ENCODE data around the gene RITA1. TPM values are rescaled to one million over a fixed set of nuclear protein-coding genes. Genes with fewer than 3 reads are reported as not detected.

Gene RITA1
- total and polyA plus RNA-seq, 2 of the 4 experiments (the other 2 are of a cell fraction): 14.2 to 14.7 TPM

- no peak for TF ChIP-seq CTCF (conservative IDR thresholded peaks at IDR 0.05; ENCODE audit: low read depth, low read length)
Measured at GRCh38 chr12:113233967-113234366, 48.4 kb downstream of the RITA1 start (continued).

- no peak for ATAC-seq (ENCODE audit: low read depth)
- intact Hi-C loops (cut with micrococcal nuclease): no loop called here
- TF ChIP-seq BHLHE40 (IDR thresholded peaks at IDR 0.05; ENCODE audit: low read depth, low read length): no peak
- TF ChIP-seq ELK1 (IDR thresholded peaks at IDR 0.05; ENCODE audit: borderline replicate concordance, low read depth, low read length): no peak
- no peak for TF ChIP-seq NFE2L2 (IDR thresholded peaks at IDR 0.05; ENCODE audit: low read depth, low read length)
- TF ChIP-seq MXI1 (IDR thresholded peaks at IDR 0.05; ENCODE audit: borderline replicate concordance, low read depth, low read length): no peak
- no peak for TF ChIP-seq CHD1 (IDR thresholded peaks at IDR 0.05; ENCODE audit: low read depth, low read length)
- TF ChIP-seq MAFK (IDR thresholded peaks at IDR 0.05; ENCODE audit: low read depth, low read length): no peak
- TF ChIP-seq RCOR1 (IDR thresholded peaks at IDR 0.05; ENCODE audit: insufficient replicate concordance, low read length): no peak
- TF ChIP-seq RFX5 (IDR thresholded peaks at IDR 0.05; ENCODE audit: low read depth, low read length): no peak
- no peak for TF ChIP-seq CTCF (conservative IDR thresholded peaks at IDR 0.05; ENCODE audit: low read depth, low read length)
- no peak for TF ChIP-seq SMC3 (IDR thresholded peaks at IDR 0.05; ENCODE audit: low read depth, low read length)
- no peak for TF ChIP-seq CEBPB (IDR thresholded peaks at IDR 0.05; ENCODE audit: low read depth, low read length)
- TF ChIP-seq POLR2A (IDR thresholded peaks at IDR 0.05; ENCODE audit: low read depth, low read length): no peak
- TF ChIP-seq RAD21 (IDR thresholded peaks at IDR 0.05; ENCODE audit: low read length): no peak
Measured at GRCh38 chr12:113234483-113234882, 49.0 kb downstream of the RITA1 start.

More at GRCh38 chr12:113234483-113234882, 49.0 kb downstream of the RITA1 start:
- no peak overlapping the region for H2BK15ac ChIP-seq (ENCODE audit: low read depth, low read length)
- no peak overlapping the region for H2AFZ ChIP-seq (replicated peaks; ENCODE audit: low read length, poor library complexity)
- DNase-seq: no peak
- no peak overlapping the region for H2BK120ac ChIP-seq (ENCODE audit: low read depth, low read length)
- H3K4me3 ChIP-seq (ENCODE audit: insufficient read depth, low read depth, low read length): no peak overlapping the region
- H3K4me2 ChIP-seq (ENCODE audit: low read depth, low read length): no peak overlapping the region
- H3K36me3 ChIP-seq (ENCODE audit: control insufficient read depth, insufficient read depth, low read length): peaks cover 27% of the 10 kb centered on the region
- no peak overlapping the region for H3K9ac ChIP-seq (ENCODE audit: low read depth, low read length)
- in situ Hi-C loops (cut with MboI; ENCODE audit: low sequenced_read_pairs): no loop called here
- H2AK5ac ChIP-seq (ENCODE audit: low read depth, low read length): no peak overlapping the region
- peaks cover 17% of the 10 kb centered on the region; the same call in 1 of the 2 replicates for H3K9me1 ChIP-seq (ENCODE audit: insufficient read depth, low read length)
- H4K20me1 ChIP-seq (ENCODE audit: insufficient read depth, low read length): no peaks in the 10 kb centered on the region
- no peak overlapping the region for H3K18ac ChIP-seq (ENCODE audit: low read depth, low read length)
- no CpG with 5 or more reads among the region's 4 CpGs for WGBS, 2 experiments (ENCODE audit: extremely low coverage in 2 of 2, insufficient read length in 1 of 2)
- no peak overlapping the region for H4K5ac ChIP-seq (ENCODE audit: low read depth, low read length)
- H3K9me3 ChIP-seq (ENCODE audit: control insufficient read depth, insufficient read depth, low read length): peaks cover 4% of the 10 kb centered on the region
- H3K27ac ChIP-seq (ENCODE audit: insufficient read depth, low read length): no peak overlapping the region
- H3K27me3 ChIP-seq (ENCODE audit: control insufficient read depth, insufficient read depth, low read length): no peaks in the 10 kb centered on the region
- H3K4me1 ChIP-seq (ENCODE audit: control insufficient read depth, insufficient read depth, low read length): peaks cover 12% of the 10 kb centered on the region
- no TSS peak for BruUV-seq (replicated peaks)
- H2AK9ac ChIP-seq (replicated peaks; ENCODE audit: low read depth, low read length, poor library complexity): no peak overlapping the region
- H3K79me1 ChIP-seq (ENCODE audit: low read depth in 1 of 2, low read length in 2 of 2): peaks cover 0 to 2% of the 10 kb centered on the region in 2 experiments; a peak in 1 of 4 replicates
- no peak overlapping the region for H3K4ac ChIP-seq (ENCODE audit: low read depth, low read length)
- no peak overlapping the region for H3K23ac ChIP-seq (ENCODE audit: low read depth, low read length)
- H4K8ac ChIP-seq (ENCODE audit: low read depth in 2 of 2, low read length in 2 of 2): no peak overlapping the region
- H3K14ac ChIP-seq (replicated peaks; ENCODE audit: low read depth, low read length): no peak overlapping the region
- no peak overlapping the region for H3K56ac ChIP-seq (ENCODE audit: extremely low read depth, insufficient read depth, low read length)
- no peak overlapping the region for H2BK5ac ChIP-seq (ENCODE audit: low read depth, low read length, poor library complexity, severe bottlenecking)
- ChIA-PET CTCF (no interaction called here), POLR2A (ENCODE audit: unreplicated experiment) (no interaction called here)
- dilution Hi-C loops (cut with HindIII; ENCODE audit: low sequenced_read_pairs, unreplicated experiment): no loop called here
- H4K91ac ChIP-seq (ENCODE audit: insufficient read depth, low read depth, low read length): no peak overlapping the region
- no peak overlapping the region for H2BK20ac ChIP-seq (ENCODE audit: low read depth, low read length)

All from IMR-90 (cell line).